HL-60/S4 (cell line): ENCODE measurements around the gene FBXO24.
"Not testable (repeated sequence)": the region's sequence is repeated elsewhere in the genome, so short reads cannot be mapped to it uniquely, and the experiment has no call there.

Experiments used
- in situ Hi-C: fragments of 300-500 bp; cut with MboI; formaldehyde crosslinking; loops from 2 replicates; pipeline ENCODE4 v1.14.3; 2022; ENCODE audit warnings: low sequenced_read_pairs

FBXO24 gene

DNA sequence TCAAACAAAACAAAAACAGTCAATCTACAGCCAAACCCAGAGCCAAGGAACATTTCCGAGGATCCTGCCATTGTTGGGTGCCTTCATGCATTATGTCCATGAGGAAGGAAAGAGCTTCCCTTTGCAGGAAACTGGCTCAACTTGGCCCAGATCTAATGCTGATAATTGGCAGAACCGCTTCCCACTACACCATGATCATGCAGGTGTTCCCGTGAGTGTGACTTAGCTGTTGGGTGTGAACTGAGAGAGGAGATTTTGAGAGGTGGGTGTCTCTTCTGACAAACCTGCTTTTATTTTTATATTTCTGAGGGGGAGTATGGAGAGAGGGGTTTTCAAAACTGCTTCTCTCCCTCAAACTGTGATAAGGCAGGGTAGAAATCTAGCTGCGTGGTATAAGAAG lies 27.0 kb upstream of the FBXO24 start:
- in situ Hi-C loops = loop anchor here (10.0 kb wide), 1 partner anchor 94 kb away; the partner anchor contains the start of gene SPACDR

DNA sequence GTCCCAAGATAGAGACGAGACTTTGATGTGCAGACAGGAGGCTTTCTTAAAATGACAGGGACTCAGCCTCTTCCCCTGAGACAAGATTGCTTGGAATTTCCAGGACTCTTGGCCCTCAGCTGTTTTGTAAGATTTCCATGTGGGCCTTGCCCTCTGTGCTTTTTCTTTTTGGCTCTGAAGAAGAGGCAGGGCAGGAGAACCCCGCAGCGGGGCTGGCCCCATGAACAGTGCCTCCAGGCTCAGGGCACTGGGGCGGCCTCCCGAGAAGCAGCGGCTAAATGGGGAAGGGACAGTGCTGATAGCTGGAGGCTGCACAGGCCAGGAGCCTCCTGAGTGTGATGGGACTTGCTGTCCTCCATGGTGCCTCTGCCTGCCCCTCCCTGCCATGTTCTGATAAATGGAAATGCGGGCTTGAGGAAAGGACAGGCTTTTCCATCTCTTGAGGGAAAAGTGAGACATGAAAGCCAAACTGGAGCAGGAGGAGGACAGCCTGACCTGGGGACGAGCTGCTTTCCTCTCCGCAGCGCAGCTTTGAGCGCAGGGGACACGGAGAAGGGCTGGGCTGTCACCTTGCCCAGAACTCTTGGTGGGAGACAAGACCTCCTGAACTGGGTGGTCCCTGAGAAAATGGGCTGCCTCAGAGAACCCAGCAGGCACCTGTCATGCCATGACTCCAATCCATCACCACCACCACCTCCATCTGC lies 24.5 kb upstream of the FBXO24 start:
- in situ Hi-C loops = no loop called here

GRCh38 chr7:100562195-100563099 lies 23.7 kb upstream of the FBXO24 start:
- in situ Hi-C loops = no loop called here

DNA sequence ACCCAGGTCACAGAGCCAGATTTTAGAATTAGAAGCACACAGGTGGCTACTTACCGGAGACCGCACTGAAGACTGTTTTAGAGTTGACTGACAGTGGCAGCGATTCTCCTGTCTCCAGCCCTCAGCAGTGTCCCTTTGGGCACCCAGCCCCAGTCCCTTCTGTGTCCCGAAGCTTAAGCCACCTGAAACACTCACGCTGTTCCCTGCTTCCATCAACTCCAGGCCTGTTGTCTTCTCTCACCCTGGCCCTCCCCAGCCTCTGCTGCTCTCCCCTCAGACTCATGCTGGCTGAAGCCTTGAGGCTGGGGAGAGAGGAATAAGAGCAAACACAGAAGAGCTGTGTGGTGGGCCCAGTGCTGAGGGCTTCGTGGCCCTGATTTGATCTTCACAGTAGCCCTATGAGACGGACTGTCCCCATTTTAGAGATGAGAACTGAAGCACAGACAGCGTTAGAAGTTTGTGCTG lies 23.0 kb upstream of the FBXO24 start:
- in situ Hi-C loops = no loop called here

DNA sequence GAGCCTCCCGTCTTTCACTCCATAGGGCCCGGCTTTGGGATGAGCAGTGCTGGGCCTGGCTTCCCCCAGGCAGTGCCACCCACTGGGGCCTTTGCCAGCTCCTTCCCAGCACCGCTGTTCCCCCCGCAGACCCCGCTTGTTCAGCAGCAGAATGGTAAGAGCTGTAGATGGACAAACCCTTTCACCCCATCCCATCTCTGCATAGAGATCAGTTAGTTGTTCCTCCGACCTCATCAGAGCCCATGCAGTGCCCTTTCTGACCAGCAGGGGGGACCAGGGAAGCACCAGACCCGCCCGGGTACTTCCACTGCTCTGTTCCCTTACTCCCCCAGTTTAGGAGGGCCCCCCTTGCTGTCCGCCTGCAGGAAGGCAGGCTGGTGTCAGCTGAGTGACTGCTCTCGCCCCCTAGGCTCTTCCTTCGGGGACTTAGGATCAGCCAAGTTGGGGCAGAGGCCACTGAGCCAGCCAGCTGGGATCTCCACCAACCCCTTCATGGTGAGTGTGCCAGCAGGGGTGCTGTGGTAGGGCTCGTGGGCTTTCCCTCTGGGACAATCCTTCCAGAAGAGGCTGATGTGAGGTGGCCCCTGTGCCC lies 22.2 kb upstream of the FBXO24 start:
- in situ Hi-C loops = no loop called here

DNA sequence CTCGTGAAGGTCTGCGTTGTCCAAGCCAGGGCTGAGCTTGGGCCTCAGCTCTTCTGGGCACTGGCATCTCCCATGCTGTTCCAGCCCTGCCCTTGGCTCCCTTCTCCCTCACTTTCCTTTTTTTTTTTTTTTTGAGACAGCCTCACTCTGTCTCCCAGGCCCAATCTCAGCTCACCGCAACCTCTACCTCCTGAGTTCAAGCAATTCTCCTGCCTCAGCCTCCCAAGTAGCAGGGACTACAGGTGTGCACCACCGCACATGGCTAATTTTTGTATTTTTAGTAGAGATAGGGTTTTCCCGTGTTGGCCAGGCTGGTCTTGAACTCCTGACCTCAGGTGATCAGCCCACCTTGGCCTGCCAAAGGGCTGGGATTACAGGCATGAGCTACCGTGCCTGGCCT lies 21.7 kb upstream of the FBXO24 start:
- in situ Hi-C loops = not testable (repeated sequence)

DNA sequence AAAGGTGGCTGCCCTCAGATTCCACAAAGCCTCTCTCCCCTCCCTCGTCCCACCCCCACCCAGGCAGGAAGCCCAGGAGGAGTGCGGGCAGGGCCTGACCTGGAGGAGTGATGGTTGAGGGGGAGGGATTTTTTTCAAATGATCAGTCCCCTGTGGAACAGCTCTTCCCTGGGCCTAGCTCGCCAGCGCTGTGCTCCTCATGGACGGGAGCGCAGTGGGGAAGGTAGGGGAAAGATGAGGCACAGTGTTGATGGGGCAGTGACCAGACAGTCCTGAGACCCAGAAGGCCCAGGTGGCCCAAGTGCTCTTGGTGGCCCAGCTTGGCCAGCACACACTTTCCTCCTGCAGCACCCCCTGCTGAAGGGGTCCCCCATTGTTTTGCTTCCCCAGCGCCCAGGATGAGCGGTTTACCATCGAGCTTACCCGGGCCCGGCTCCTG lies 21.0 kb upstream of the FBXO24 start:
- in situ Hi-C loops = no loop called here

DNA sequence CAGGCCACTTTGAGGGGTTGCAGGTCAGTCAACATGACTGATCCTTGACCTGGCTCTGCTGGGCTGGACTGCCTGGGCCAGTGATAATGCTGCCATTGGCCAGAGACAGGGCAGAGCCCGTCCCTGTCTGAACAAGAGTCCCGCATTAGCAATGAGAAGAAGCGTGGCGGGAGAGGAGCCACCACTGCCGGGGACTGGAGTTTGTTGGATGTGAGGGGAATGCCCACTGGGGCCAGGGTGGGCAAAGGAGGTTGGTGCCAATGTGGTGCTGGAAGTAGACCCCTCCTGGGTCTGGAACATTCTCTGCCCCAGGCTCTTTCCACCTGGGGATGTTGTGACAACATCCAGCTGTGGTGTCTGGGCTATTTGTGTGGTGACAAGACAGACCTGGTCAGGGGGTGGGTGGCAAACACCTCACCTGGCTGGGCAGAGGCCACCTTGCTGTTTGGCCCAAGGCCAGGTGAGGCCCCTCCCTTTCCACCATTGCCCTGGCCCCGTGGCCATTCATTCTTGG lies 20.1 kb upstream of the FBXO24 start:
- in situ Hi-C loops = no loop called here

DNA sequence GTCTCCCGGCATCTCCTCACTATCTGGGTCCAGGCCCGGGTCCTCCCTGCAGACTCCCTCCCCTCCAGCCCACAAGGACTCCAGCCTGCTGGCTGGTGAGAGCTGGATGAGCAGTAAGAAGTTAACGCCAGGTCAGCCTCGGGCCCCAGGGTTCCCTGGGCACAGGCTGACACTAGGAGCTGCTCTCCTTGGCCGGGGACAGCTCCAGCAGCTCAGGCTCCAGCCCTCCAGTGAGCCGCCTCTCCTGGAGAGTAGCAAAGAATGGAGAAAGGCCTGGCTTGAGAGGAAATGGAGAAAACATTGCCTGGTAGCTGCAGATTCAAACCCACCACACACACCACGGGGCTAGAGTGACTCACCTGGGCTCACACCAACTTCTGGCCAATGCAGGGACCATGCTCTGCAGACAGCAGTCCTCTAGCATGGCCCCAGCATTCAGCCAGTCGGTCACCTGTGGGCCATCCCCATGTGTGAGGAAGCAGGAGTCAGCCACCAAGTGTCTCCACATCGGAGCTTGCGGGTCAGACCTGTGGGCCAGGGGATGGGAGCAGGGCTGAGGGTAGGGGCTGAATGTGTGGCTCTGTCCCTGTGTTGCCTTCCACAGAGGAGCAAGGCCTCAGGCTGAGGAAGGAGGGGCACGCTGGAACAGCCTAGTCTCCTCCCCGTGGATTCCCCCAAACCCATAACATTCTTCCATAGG lies 18.9 kb upstream of the FBXO24 start:
- in situ Hi-C loops = no loop called here

DNA sequence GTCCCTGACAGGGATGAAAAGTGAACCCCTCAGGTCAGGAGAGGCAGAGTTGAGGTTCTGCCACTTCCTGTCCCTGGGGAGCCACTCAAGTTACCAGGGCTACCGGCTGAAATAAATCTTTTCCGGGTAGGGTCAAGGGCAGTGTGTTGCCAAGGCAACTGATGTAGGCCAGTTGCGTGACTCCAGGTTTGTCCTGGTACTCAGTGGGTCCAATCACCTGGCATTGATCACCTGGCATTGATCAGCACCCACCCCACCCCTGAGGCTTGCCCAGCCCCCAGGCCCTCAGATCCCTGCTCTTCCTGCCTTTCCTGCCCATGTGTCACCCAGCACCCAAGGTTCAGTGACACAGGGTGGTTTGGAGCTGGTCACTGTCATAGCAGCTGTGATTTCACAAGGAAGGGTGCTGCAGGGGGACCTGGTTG lies 18.4 kb upstream of the FBXO24 start:
- in situ Hi-C loops = no loop called here

DNA sequence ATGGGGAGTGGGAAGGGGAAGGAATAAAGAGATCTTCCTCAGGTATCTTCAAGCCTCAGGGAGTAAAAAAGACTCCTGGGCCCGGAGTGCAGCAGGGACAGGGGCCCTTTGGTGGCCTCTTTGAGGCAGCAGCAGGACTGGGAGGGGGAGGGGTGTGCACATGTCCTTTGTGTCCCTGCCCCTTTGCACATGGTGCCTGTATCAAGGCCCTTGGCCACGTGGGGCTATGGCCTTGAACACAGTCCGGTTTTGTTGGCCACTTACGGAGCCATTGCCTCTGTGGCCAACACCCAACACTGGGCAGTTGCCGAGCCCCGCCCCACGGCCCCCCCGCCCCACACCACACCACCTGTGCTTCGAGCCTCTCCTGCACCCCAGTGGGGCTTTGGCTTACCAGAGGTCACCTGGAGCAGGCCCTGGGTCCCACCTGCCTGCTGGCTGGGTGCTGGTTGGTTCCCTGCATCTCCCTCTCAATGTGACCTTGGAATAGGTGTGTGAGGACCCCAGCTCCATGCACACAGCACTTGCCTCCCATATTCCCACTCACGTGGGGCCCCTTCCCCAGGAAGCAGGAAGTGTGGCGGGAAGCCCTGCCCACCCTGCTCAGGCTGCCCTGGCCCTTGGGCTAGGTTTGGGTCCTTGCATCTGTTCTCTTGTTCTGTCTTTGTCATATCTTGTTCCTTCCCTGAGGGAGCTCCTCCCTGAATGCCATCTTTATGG lies 17.8 kb upstream of the FBXO24 start:
- in situ Hi-C loops = no loop called here

GRCh38 chr7:100568896-100569844 lies 17.0 kb upstream of the FBXO24 start:
- in situ Hi-C loops = no loop called here

- in situ Hi-C loops = no loop called here
Observed at GRCh38 chr7:100570954-100571828, 14.9 kb upstream of the FBXO24 start.

DNA sequence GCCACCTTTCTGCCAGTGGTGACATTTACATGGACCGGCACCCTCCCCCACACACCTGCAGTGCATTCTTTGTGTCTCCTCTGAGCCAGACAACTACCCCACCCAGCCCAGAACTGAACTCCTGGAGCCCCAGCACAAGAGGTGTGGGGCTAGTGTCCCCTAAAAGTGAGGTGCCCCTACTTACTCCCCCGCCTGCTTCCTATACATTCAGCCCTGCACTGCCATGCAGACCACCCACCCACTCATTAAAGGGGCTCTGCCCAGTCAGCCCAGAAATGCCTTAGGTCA lies 14.4 kb upstream of the FBXO24 start:
- in situ Hi-C loops = no loop called here

GRCh38 chr7:100572281-100572948 lies 13.7 kb upstream of the FBXO24 start:
- in situ Hi-C loops = no loop called here

- in situ Hi-C loops = no loop called here
Observed at GRCh38 chr7:100572949-100573675, 13.0 kb upstream of the FBXO24 start.
